Chondrocyte (in vitro differentiated cells): Measurements from ENCODE around the gene DHRSX. TPM values are rescaled to one million over a fixed set of nuclear protein-coding genes. Genes with fewer than 3 reads are reported as not detected.

ENCODE experiments used
- DNase-seq: peaks from one replicate; pipeline ENCODE4 v3.0.0; 2021; ENCODE audit warnings: mixed read lengths, low spot score
- H3K27ac Mint-ChIP-seq: one replicate; pipeline ENCODE4 v1.8.0; 2021; ENCODE audit warnings: mild to moderate bottlenecking, moderate library complexity, mixed read lengths; ENCODE audit not compliant: unreplicated experiment
- H3K27me3 Mint-ChIP-seq: 2 replicates; pipeline ENCODE4 v1.8.0; 2021; ENCODE audit warnings: low read depth, mixed read lengths
- H3K36me3 Mint-ChIP-seq: 2 replicates; pipeline ENCODE4 v1.8.0; 2021; ENCODE audit warnings: low read depth, mixed read lengths
- H3K4me1 Mint-ChIP-seq: 2 replicates; pipeline ENCODE4 v1.8.0; 2021; ENCODE audit warnings: low read depth, mild to moderate bottlenecking, mixed read lengths
- H3K4me3 Mint-ChIP-seq: one replicate; pipeline ENCODE4 v1.8.0; 2021; ENCODE audit warnings: mild to moderate bottlenecking, moderate library complexity, mixed read lengths; ENCODE audit not compliant: unreplicated experiment
- H3K9me3 Mint-ChIP-seq: 2 replicates; pipeline ENCODE4 v1.8.0; 2021; ENCODE audit warnings: low read depth, mixed read lengths
- CTCF ChIP-seq: fragments of 200-600 bp; sonication (generic); IDR thresholded peaks from 2 replicates; pipeline ENCODE4 v1.5.0; 2021; ENCODE audit warnings: antibody characterized with exemption, mild to moderate bottlenecking, moderate library complexity
- total RNA-seq: library from RNA; stranded (reverse); gene quantifications from 3 replicates; pipeline ENCODE4 v1.2.1, GENCODE V29; 2021

The DHRSX gene
- total RNA-seq, 1 donor from 2014 or later: 35.2 TPM

DNA sequence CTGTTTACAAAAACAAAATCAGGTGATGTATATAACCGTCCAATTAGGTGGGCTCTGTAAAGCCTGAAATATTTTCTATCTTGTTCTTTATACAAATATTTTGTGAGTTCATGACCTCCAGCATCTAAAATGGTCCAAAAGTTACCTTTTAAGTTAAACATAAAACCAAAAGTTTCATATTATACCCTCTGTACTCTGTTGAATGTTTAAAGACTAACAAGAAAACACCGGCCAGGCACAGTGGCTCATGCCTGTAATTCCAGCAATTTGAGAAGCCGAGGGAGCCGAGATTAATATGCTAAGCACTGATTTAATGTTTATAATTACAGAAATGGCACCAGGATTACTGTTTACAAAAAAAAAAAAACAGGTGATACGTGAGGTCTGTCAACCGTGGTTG lies 328.4 kb downstream of the DHRSX start:
- no peak for TF ChIP-seq CTCF
- Mint-ChIP-seq H3K27me3 (no peaks in the 10 kb centered on the region), H3K27ac (no peak overlapping the region), H3K9me3 (peaks cover 3% of the 10 kb centered on the region), H3K4me1 (no peaks in the 10 kb centered on the region), H3K4me3 (no peak overlapping the region), H3K36me3 (no peaks in the 10 kb centered on the region)
- no peak for DNase-seq

Other genes starting within 250 kb of the DHRSX start
- 39.8 to 45.0 TPM (median 40.1 TPM) in 3 replicates for gene ZBED1, start within 50 bp of the DHRSX start, total RNA-seq
- 381 to 570 TPM (median 560 TPM) in 3 replicates for gene CD99, start 190.3 kb upstream of the DHRSX start, total RNA-seq